ENCODE results near the gene TRMT10C. TPM values are rescaled to one million over a fixed set of nuclear protein-coding genes. Genes with fewer than 3 reads are reported as not detected.
A peak's percentile ranks its signal among the peaks of the same experiment; 100 is the strongest.

TRMT10C gene
- total and polyA plus RNA-seq, 9 of the 15 experiments (the other 6 are each of a cell fraction or from before 2014, with no cell fraction given) = 48.6 to 106 (median 63.9) TPM

DNA sequence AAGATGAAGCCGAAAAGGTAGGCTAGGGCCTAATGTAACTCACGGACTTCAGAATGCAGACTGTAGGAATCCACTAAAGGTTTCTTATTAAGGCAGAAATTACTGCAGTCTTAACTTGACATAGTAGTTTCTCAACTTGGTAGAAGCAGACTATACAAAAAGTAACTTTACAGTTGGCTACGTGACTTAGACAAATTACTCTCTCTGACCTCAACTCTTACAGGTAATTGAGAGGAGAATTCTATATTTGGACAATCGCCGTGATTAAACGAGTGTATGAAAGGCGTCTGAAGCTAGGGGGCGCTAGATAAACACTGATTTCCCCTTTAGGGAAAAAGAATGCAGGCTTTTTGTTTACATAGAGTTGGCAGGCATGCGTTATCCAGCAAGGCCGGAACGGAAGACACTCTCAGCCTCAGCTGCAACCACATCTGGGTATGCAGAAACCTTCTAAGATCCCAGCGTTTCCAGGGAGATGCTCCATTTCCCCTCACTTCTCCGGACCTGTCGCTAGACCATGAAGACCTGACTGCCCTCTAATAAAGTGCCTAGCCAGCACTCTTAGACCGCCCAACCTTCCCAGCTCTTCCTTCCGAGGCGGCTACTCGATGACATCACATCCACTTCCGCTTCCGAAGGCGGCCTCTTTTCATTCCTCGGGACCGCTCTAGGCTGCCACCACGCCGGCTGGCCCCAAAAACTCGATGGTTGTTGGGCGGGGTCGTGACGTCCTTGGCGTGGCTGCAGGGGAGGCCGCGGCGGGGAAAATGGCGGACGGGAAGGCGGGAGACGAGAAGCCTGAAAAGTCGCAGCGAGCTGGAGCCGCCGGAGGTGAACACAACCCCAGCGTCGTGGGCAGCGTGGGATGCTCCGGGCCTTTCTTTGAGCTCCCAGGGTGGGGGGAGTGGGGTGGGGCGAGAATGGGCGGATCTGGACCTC, 12.1 kb downstream of the TRMT10C start, which contains the start of gene PCNP (continued):
- TF ChIP-seq PML (IDR thresholded peaks at IDR 0.05; ENCODE audit: low read length) (no peak; the same call in 1 of the 2 replicates), TRIM25 (IDR thresholded peaks at IDR 0.05; ENCODE audit: borderline replicate concordance) (no peak), CHD4 (IDR thresholded peaks at IDR 0.05; ENCODE audit: insufficient read depth, insufficient replicate concordance, low read depth, low read length, poor library complexity, severe bottlenecking) (no peak), CHD1 (IDR thresholded peaks at IDR 0.05; ENCODE audit: low read length) (no peak), ZNF644 (tag; IDR thresholded peaks at IDR 0.05; ENCODE audit: low read depth) (no peak), HOXB6 (CRISPR knock-in tag; IDR thresholded peaks at IDR 0.05; ENCODE audit: borderline replicate concordance) (no peak), TSHZ1 (CRISPR knock-in tag; IDR thresholded peaks at IDR 0.05) (no peak), DMBX1 (CRISPR knock-in tag; IDR thresholded peaks at IDR 0.05; ENCODE audit: borderline replicate concordance) (no peak), ESRRA (IDR thresholded peaks at IDR 0.05; ENCODE audit: borderline replicate concordance, low read depth) (peak; percentile 30; the same call in 1 of the 2 replicates), BDP1 (IDR thresholded peaks at IDR 0.05; ENCODE audit: insufficient read depth, insufficient read length) (no peak), SMARCB1 (IDR thresholded peaks at IDR 0.05; ENCODE audit: insufficient read length, low read depth) (no peak), STAT5B (CRISPR knock-in tag; IDR thresholded peaks at IDR 0.05) (no peak), ZNF24 (IDR thresholded peaks at IDR 0.05) (no peak), EGR1 (conservative IDR thresholded peaks at IDR 0.05) (no peak), ZNF232 (CRISPR knock-in tag; IDR thresholded peaks at IDR 0.05) (no peak), KDM5B (IDR thresholded peaks at IDR 0.05; ENCODE audit: insufficient replicate concordance, low read depth, low read length) (peak; percentile 55), CHD2 (IDR thresholded peaks at IDR 0.05; ENCODE audit: low read depth, low read length) (no peak), TSC22D4 (tag; IDR thresholded peaks at IDR 0.05) (no peak), MYC (IDR thresholded peaks at IDR 0.05; ENCODE audit: low read depth, low read length) (peak; percentile 84), MYC (CRISPR knock-in tag; IDR thresholded peaks at IDR 0.05; ENCODE audit: borderline replicate concordance, low read depth) (no peak; the same call in 1 of the 2 replicates), CBFA2T2 (conservative IDR thresholded peaks at IDR 0.05) (no peak), ZNF584 (CRISPR knock-in tag; IDR thresholded peaks at IDR 0.05; ENCODE audit: low read depth) (no peak)
- TF ChIP-seq, protein P1, sequence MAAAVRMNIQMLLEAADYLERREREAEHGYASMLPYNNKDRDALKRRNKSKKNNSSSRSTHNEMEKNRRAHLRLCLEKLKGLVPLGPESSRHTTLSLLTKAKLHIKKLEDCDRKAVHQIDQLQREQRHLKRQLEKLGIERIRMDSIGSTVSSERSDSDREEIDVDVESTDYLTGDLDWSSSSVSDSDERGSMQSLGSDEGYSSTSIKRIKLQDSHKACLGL (CRISPR knock-in tag; IDR thresholded peaks at IDR 0.05; ENCODE audit: borderline replicate concordance, poor library complexity, severe bottlenecking) = no peak
